ENCODE data around the gene CCDC57. TPM values are rescaled to one million over a fixed set of nuclear protein-coding genes. Genes with fewer than 3 reads are reported as not detected.
"Not testable (repeated sequence)": the region's sequence is repeated elsewhere in the genome, so short reads cannot be mapped to it uniquely, and the experiment has no call there.

Gene CCDC57
- total RNA-seq, 1 donor = 21.0 TPM

DNA sequence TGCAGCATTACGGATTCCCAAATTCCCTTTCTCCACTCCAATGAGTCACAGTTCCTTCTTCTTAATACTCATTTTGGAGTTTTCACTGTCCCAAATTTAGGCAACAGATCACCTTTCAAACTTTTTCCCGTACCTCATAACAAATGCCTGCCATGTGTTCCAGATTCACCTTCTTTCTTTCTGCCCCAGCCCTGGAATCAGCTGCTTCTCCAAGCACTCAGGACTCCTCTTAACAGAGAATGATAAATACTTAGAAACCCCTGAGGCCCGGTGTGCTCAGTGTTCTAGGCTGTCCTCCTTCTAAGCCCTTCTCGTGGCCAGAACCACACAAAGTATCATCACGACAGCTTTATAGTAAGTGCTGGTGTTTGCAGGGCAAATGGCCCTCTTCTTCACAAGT is 45.9 kb upstream of the CCDC57 start:
- peaks cover 84% of the 10 kb centered on the region for H3K79me2 ChIP-seq (ENCODE audit: insufficient read depth, low read length)
- no peaks in the 10 kb centered on the region for H3K9me3 ChIP-seq (ENCODE audit: low read depth, low read length)
- H3K36me3 ChIP-seq (ENCODE audit: insufficient read depth, low read length) = peaks cover 80% of the 10 kb centered on the region
- peak; percentile 32 for DNase-seq (ENCODE audit: insufficient read length, low spot score, missing footprints)
- H3K27me3 ChIP-seq (ENCODE audit: insufficient read depth, low read length) = no peaks in the 10 kb centered on the region
- H3K4me1 ChIP-seq (ENCODE audit: insufficient read depth, low read length) = no peaks in the 10 kb centered on the region
- H4K20me1 ChIP-seq (ENCODE audit: insufficient read depth, low read length) = peaks cover 73% of the 10 kb centered on the region
- no peak overlapping the region for H2AFZ ChIP-seq (ENCODE audit: low read length)
- H3K27ac ChIP-seq (ENCODE audit: low read depth, low read length) = no peak overlapping the region
- H3K4me3 ChIP-seq (ENCODE audit: insufficient read depth, low read length) = no peak overlapping the region
- no peak overlapping the region for H3K4me2 ChIP-seq (ENCODE audit: insufficient read depth, low read length)
- TF ChIP-seq, protein P1, sequence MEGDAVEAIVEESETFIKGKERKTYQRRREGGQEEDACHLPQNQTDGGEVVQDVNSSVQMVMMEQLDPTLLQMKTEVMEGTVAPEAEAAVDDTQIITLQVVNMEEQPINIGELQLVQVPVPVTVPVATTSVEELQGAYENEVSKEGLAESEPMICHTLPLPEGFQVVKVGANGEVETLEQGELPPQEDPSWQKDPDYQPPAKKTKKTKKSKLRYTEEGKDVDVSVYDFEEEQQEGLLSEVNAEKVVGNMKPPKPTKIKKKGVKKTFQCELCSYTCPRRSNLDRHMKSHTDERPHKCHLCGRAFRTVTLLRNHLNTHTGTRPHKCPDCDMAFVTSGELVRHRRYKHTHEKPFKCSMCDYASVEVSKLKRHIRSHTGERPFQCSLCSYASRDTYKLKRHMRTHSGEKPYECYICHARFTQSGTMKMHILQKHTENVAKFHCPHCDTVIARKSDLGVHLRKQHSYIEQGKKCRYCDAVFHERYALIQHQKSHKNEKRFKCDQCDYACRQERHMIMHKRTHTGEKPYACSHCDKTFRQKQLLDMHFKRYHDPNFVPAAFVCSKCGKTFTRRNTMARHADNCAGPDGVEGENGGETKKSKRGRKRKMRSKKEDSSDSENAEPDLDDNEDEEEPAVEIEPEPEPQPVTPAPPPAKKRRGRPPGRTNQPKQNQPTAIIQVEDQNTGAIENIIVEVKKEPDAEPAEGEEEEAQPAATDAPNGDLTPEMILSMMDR (IDR thresholded peaks at IDR 0.05; ENCODE audit: extremely low read depth, low read depth, low read length) = no peak

DNA sequence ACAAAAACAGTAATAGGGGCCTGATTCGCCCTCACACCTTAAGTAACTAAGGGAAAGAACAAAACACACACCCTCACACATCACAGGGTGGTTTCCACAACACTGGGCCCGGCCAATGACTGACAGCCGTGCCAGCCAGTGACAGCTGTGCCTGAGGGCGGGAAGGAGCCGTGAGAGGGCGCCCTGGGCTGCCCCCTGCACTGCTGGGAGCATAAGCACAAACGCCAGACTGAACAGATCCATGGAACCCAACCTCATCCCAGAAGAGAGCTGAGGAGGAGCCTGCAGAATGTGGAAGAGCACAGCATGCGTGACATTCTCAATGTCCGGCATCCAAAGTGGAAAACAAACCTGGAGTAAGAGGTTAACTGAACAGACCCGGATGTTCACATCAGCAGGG is 44.8 kb upstream of the CCDC57 start:
- H3K4me3 ChIP-seq (ENCODE audit: insufficient read depth, low read length) = no peak overlapping the region
- peaks cover 73% of the 10 kb centered on the region for H4K20me1 ChIP-seq (ENCODE audit: insufficient read depth, low read length)
- peaks cover 84% of the 10 kb centered on the region for H3K79me2 ChIP-seq (ENCODE audit: insufficient read depth, low read length)
- no peak overlapping the region for H3K4me2 ChIP-seq (ENCODE audit: insufficient read depth, low read length)
- no peaks in the 10 kb centered on the region for H3K9me3 ChIP-seq (ENCODE audit: low read depth, low read length)
- no peaks in the 10 kb centered on the region for H3K27me3 ChIP-seq (ENCODE audit: insufficient read depth, low read length)
- peak overlapping the region; percentile 20 for H3K27ac ChIP-seq (ENCODE audit: low read depth, low read length)
- peaks cover 80% of the 10 kb centered on the region for H3K36me3 ChIP-seq (ENCODE audit: insufficient read depth, low read length)
- DNase-seq (ENCODE audit: insufficient read length, low spot score, missing footprints) = peak; percentile 87
- H2AFZ ChIP-seq (ENCODE audit: low read length) = no peak overlapping the region
- H3K4me1 ChIP-seq (ENCODE audit: insufficient read depth, low read length) = no peaks in the 10 kb centered on the region
- TF ChIP-seq, protein P1 (IDR thresholded peaks at IDR 0.05; ENCODE audit: extremely low read depth, low read depth, low read length) = no peak

DNA sequence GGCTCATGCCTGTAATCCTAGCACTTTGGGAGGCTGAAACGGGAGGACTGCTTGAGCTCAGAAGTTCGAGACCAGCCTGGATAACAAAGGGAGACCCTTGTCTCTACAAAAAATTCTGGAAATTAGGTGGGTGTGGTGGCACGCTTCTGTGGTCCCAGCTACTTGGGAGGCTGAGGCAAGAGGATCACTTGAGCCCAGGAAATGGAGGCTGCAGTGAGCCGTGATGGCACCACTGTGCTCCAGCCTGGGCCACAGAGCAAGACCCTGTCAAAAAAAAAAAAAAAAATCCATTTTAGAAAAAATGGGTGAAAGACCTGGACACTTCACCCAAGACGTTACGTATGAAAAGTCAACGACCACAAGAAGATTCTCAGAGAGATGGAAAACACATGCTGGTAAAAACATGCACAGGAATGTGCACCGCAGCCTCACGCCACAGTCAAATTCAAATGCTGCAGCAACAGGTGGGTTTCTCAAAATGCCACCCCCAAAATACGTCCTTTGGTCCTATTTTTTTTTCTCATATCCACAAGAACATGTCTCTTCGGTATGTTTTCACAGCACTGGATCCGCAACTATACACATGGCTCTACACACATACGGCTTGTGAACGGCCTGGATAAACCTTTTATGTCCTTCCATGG is 43.7 kb upstream of the CCDC57 start:
- DNase-seq (ENCODE audit: insufficient read length, low spot score, missing footprints) = peak; percentile 36
- Histone ChIP-seq H3K79me2 (ENCODE audit: insufficient read depth, low read length) (peaks cover 84% of the 10 kb centered on the region), H2AFZ (ENCODE audit: low read length) (no peak overlapping the region), H3K4me3 (ENCODE audit: insufficient read depth, low read length) (no peak overlapping the region), H3K36me3 (ENCODE audit: insufficient read depth, low read length) (peaks cover 80% of the 10 kb centered on the region), H4K20me1 (ENCODE audit: insufficient read depth, low read length) (peaks cover 71% of the 10 kb centered on the region), H3K4me1 (ENCODE audit: insufficient read depth, low read length) (no peaks in the 10 kb centered on the region), H3K27ac (ENCODE audit: low read depth, low read length) (no peak overlapping the region), H3K4me2 (ENCODE audit: insufficient read depth, low read length) (no peak overlapping the region), H3K27me3 (ENCODE audit: insufficient read depth, low read length) (no peaks in the 10 kb centered on the region), H3K9me3 (ENCODE audit: low read depth, low read length) (no peaks in the 10 kb centered on the region)
- TF ChIP-seq, protein P1 (IDR thresholded peaks at IDR 0.05; ENCODE audit: extremely low read depth, low read depth, low read length) = no peak

DNA sequence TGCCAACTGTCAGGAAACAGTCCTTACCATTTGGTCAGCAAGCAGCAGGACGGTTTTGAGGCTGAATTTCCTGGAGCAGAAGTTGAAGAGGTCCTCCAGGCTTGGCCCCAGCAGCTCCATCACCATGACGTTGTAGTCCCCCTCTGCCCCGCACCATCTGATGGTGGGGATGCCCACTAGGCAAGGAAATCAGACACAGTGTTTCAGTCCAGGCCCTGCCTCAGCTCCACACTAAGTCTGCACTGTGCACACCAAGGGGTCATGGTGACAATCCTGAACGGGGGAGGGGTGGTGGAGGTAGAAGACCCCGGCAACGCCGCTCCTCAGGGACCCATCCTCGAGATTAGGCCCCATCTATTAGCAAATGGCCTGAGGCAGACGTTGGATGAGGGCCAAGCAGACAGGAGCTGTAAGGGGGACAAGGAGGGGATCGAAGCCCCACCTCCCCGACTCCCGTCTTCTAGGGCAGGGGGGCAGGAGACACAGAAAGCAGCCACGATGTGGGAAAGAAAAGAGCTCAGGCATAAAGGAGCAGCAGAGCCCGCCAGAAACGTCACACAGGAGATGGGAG is 42.8 kb upstream of the CCDC57 start:
- H4K20me1 ChIP-seq (ENCODE audit: insufficient read depth, low read length) = peaks cover 72% of the 10 kb centered on the region
- H3K27ac ChIP-seq (ENCODE audit: low read depth, low read length) = no peak overlapping the region
- no peak overlapping the region for H3K4me3 ChIP-seq (ENCODE audit: insufficient read depth, low read length)
- DNase-seq (ENCODE audit: insufficient read length, low spot score, missing footprints) = no peak
- no peaks in the 10 kb centered on the region for H3K27me3 ChIP-seq (ENCODE audit: insufficient read depth, low read length)
- H3K4me2 ChIP-seq (ENCODE audit: insufficient read depth, low read length) = no peak overlapping the region
- H3K4me1 ChIP-seq (ENCODE audit: insufficient read depth, low read length) = no peaks in the 10 kb centered on the region
- H3K79me2 ChIP-seq (ENCODE audit: insufficient read depth, low read length) = peaks cover 84% of the 10 kb centered on the region
- no peak overlapping the region for H2AFZ ChIP-seq (ENCODE audit: low read length)
- H3K36me3 ChIP-seq (ENCODE audit: insufficient read depth, low read length) = peaks cover 80% of the 10 kb centered on the region
- TF ChIP-seq, protein P1 (IDR thresholded peaks at IDR 0.05; ENCODE audit: extremely low read depth, low read depth, low read length) = no peak
- H3K9me3 ChIP-seq (ENCODE audit: low read depth, low read length) = no peaks in the 10 kb centered on the region

DNA sequence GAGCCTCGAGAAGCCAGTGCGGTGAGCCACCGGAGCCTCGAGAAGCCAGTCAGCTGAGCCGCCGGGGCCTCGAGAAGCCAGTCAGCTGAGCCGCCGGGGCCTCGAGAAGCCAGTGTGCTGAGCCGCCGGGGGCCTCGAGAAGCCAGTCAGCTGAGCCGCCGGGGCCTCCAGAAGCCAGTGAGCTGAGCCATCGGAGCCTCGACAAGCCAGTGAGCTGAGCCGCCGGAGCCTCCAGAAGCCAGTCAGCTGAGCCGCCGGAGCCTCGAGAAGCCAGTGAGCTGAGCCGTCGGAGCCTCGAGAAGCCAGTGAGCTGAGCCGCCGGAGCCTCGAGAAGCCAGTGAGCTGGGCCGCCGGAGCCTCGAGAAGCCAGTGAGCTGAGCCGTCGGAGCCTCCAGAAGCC is 42.1 kb upstream of the CCDC57 start:
- not testable (repeated sequence) for H3K4me2 ChIP-seq (ENCODE audit: insufficient read depth, low read length); H3K27ac ChIP-seq (ENCODE audit: low read depth, low read length); H3K9me3 ChIP-seq (ENCODE audit: low read depth, low read length); H2AFZ ChIP-seq (ENCODE audit: low read length); H3K4me1 ChIP-seq (ENCODE audit: insufficient read depth, low read length); DNase-seq (ENCODE audit: insufficient read length, low spot score, missing footprints); H3K4me3 ChIP-seq (ENCODE audit: insufficient read depth, low read length); H3K27me3 ChIP-seq (ENCODE audit: insufficient read depth, low read length)
- peaks cover 77% of the 10 kb centered on the region for H4K20me1 ChIP-seq (ENCODE audit: insufficient read depth, low read length)
- H3K79me2 ChIP-seq (ENCODE audit: insufficient read depth, low read length) = peaks cover 84% of the 10 kb centered on the region
- peaks cover 80% of the 10 kb centered on the region for H3K36me3 ChIP-seq (ENCODE audit: insufficient read depth, low read length)

DNA sequence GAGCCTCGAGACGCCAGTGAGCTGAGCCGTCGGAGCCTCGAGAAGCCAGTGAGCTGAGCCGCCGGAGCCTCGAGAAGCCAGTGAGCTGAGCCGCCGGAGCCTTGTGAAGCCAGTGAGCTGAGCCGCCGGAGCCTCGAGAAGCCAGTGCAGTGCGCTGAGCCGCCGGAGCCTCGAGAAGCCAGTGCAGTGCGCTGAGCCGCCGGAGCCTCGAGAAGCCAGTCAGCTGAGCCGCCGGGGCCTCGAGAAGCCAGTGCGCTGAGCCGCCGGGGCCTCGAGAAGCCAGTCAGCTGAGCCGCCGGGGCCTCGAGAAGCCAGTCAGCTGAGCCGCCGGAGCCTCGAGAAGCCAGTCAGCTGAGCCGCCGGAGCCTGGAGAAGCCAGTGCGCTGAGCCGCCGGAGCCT is 41.5 kb upstream of the CCDC57 start:
- Histone ChIP-seq H4K20me1 (ENCODE audit: insufficient read depth, low read length) (peaks cover 77% of the 10 kb centered on the region), H3K79me2 (ENCODE audit: insufficient read depth, low read length) (peaks cover 84% of the 10 kb centered on the region), H3K36me3 (ENCODE audit: insufficient read depth, low read length) (peaks cover 80% of the 10 kb centered on the region)
- not testable (repeated sequence) for H3K4me2 ChIP-seq (ENCODE audit: insufficient read depth, low read length); H3K27ac ChIP-seq (ENCODE audit: low read depth, low read length); H3K27me3 ChIP-seq (ENCODE audit: insufficient read depth, low read length); H2AFZ ChIP-seq (ENCODE audit: low read length); H3K9me3 ChIP-seq (ENCODE audit: low read depth, low read length); H3K4me3 ChIP-seq (ENCODE audit: insufficient read depth, low read length); H3K4me1 ChIP-seq (ENCODE audit: insufficient read depth, low read length); DNase-seq (ENCODE audit: insufficient read length, low spot score, missing footprints)

Measured in osteoblast (primary cell).